Astrocyte of the cerebellum (primary cell): Measurements from ENCODE around the gene RAP2B.
"Not testable (repeated sequence)": the region's sequence is repeated elsewhere in the genome, so short reads cannot be mapped to it uniquely, and the experiment has no call there.

Source experiments
- DNase-seq: peaks from one replicate; pipeline ENCODE4 v3.0.0-alpha.2; 2011; ENCODE audit warnings: low read depth
- H3K4me3 ChIP-seq: 2 replicates; pipeline ENCODE4 v1.5.1; 2011; ENCODE audit warnings: mild to moderate bottlenecking, low read depth, low read length, moderate library complexity
- in situ Hi-C: cut with HindIII; loops from 2 replicates; pipeline ENCODE4 v1.10.0; 2017; ENCODE audit warnings: low sequenced_read_pairs
- TF ChIP-seq, protein P1 (sequence below): IDR thresholded peaks from 2 replicates; pipeline ENCODE4 v1.5.1; 2012; ENCODE audit warnings: low read length, low read depth, moderate library complexity, mild to moderate bottlenecking; ENCODE audit errors: missing control alignments

The RAP2B gene

DNA sequence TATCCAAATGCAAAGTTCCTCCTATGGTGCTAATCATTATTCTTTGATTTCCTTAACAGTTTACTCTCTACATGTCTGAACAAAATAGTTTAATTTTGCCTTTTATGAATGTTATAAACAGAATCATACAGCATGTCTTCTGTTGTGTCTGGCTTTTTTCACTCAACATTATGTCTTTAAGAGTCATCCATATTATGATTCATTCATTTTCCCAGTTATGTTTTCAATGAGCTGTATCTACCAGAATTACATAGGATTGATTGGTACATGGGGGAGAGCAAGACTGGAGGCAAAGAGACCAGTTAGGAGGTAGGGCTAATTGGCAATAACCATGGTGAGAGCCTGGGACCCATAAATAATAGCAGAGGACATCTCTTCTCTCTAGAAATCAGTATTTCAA lies 16.6 kb upstream of the RAP2B start:
- in situ Hi-C loops, result no loop called here
- H3K4me3 ChIP-seq, result no peak overlapping the region
- TF ChIP-seq, protein P1, sequence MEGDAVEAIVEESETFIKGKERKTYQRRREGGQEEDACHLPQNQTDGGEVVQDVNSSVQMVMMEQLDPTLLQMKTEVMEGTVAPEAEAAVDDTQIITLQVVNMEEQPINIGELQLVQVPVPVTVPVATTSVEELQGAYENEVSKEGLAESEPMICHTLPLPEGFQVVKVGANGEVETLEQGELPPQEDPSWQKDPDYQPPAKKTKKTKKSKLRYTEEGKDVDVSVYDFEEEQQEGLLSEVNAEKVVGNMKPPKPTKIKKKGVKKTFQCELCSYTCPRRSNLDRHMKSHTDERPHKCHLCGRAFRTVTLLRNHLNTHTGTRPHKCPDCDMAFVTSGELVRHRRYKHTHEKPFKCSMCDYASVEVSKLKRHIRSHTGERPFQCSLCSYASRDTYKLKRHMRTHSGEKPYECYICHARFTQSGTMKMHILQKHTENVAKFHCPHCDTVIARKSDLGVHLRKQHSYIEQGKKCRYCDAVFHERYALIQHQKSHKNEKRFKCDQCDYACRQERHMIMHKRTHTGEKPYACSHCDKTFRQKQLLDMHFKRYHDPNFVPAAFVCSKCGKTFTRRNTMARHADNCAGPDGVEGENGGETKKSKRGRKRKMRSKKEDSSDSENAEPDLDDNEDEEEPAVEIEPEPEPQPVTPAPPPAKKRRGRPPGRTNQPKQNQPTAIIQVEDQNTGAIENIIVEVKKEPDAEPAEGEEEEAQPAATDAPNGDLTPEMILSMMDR, result no peak
- no peak for DNase-seq

DNA sequence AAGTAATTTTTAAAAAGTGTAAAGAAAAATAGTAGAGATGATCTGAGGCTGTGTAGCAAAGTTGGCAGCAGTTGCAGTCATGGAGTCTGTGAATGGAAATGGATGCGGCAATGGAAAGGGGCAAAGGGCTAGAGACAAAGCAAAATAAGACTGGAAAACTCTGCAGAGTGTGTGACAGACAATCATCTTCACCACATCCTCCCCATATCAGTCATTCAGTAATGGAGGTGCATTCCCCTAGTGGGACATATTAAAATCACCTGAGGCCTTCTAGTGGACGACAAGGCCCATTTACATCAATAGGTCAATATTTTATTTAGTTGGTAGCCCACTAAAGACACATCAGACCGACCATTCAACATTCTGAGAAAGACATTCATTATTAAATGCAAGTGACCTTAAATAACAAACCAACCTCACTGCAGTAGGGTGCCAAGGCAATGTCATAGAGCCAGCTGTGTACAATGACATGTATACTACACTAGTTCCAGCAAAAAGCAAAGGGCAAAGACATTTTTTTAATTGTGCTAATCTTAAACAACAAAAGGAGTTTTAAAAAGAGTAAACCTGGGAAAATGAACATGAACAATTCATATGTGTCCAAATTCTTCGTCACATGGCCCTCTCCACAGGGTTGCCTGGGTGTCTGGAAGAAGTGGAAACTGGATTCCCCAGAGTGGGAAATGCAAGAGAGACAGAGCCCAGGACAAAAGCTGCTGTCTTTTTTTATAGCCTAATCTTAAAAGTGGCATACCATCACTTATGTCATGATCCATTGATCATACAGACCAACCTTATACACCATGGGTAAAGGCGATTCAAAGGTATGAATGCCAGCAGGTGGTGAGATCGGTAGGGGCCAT lies 15.6 kb upstream of the RAP2B start:
- in situ Hi-C loops, result no loop called here
- TF ChIP-seq, protein P1, result no peak
- no peak for DNase-seq
- H3K4me3 ChIP-seq, result no peak overlapping the region

DNA sequence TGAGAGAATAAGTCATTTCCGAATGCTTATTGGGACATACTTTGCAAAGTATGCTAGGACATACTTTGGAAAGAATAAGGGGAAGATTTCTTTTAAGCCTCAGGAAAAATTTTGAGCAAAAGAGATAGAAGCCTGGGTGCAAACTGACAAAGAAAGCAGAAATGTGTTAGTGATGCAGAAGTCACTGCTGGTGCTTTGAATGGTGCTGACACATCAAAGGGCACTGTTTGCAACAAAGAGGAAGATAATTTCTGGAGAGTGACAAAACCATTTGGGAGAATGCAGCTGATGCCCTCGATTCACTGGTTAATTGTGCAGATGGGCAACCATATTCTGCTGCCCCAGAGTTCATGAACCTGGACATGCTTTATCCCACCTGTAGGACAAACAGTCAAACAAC lies 11.0 kb upstream of the RAP2B start:
- no peak overlapping the region for H3K4me3 ChIP-seq
- TF ChIP-seq, protein P1, result no peak
- in situ Hi-C loops, result no loop called here
- no peak for DNase-seq

DNA sequence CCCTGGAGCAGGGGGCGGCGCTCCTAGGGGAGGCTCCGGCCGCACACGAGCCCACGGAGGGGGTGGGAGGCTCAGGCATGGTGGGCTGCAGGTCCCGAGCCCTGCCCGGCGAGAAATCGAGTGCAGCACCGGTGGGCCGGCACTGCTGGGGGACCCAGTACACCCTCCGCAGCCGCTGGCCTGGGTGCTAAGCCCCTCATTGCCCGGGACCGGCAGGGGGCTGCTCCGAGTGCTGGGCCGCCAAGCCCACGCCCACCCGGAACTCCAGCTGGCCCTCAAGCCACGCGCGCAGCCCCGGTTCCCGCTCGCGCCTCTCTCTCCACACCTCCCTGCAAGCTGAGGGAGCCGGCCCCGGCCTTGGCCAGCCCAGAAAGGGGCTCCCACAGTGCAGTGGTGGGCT lies 6.2 kb upstream of the RAP2B start:
- DNase-seq, H3K4me3 ChIP-seq, in situ Hi-C loops: not testable (repeated sequence)

DNA sequence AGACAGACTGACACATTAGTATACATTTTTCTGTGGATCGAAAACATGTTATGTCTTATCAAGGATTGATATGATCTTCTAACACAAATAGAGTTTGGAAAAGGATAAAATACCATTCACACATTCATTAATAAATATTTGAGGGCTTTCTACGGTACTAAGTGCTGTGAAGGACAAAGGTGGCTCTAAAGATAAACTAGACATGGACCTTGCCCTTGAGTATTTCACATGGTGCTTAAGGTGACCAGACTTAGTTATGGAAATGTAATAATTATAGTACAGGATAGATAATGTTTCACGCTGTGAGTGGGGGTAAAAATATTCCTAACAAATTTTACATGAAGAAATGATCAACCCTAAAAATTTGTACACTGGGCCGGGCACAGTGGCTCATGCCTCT lies 3.8 kb upstream of the RAP2B start:
- no peak overlapping the region for H3K4me3 ChIP-seq
- in situ Hi-C loops, result no loop called here
- no peak for DNase-seq
- TF ChIP-seq, protein P1, result no peak

DNA sequence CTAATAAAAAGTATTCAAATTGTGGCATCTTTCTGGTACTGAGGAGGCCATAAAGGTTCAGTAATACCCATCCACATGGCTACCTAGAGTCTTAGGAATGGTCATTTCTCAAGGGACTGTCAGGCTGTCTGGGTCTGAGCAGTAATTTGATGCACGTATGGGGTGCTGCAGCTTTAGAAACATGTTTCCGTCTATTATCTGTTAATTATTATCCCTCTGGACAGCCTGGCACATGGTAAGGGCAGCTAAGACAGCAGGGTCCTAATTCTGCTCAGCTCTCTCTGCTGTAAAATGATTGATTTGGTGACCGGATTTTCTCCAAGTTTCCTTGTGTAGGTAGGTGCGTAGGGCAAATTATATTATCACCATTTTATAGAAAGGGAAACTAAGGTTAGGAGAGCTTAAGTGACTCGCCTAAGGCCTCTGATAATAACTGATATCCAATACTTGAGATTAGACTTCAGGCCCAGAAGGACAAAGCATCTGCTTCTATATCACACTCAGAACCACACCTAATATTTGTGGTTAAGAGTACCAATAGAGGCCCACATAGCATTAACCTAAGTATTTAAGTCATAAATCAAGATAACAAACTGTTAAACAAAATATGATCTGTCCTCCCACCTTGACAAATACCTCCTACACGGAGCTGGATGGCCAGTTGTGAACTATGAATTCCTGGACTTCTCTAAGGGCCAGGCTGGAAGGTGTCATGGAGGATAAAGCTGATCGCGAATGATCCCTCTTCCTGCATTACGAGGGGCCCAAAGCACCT lies 2.9 kb upstream of the RAP2B start:
- no peak overlapping the region for H3K4me3 ChIP-seq
- TF ChIP-seq, protein P1, result no peak
- DNase-seq, result no peak
- in situ Hi-C loops, result no loop called here

DNA sequence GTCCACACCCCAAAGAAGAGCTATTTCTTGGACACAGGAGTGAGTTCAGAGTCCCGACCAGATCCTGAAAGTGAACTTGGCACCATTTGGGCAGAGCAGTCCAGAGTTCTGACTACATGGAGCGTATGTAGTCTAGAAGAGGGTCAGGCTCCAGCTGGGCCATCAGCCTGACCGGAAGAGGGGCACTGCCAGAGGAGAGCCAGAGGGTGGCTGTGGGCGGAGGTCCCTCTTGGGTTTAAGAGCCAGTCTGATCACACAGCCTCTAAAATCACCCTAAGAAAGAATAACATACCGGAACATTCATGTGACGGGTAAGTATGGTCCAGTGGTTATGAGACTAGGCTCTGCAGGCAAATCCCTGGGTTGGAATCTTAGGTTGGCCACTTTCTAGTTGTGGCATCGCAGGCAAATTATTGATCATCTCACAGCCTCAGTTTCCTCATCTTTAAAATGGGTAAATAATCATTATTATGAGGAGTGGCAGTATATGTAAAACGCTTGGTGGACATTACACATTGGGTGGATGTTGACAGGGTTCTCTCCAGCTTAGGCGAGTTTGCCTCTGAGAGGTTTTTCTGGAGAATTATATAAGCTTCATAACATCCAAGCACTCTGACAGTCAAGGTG lies 2.1 kb upstream of the RAP2B start:
- in situ Hi-C loops, result loop anchor here (10.0 kb wide), 1 partner anchor 435 kb away; no protein-coding TSS in a partner anchor

More for the DNA sequence above, 2.1 kb upstream of the RAP2B start:
- TF ChIP-seq, protein P1, result no peak
- no peak for DNase-seq
- peak overlapping the region; percentile 92 for H3K4me3 ChIP-seq
